ENCODE data around the gene PARL. TPM values are rescaled to one million over a fixed set of nuclear protein-coding genes. Genes with fewer than 3 reads are reported as not detected.

Gene PARL
- total and polyA plus RNA-seq, 8 donors: 39.6 to 58.3 (median 50.3) TPM

DNA sequence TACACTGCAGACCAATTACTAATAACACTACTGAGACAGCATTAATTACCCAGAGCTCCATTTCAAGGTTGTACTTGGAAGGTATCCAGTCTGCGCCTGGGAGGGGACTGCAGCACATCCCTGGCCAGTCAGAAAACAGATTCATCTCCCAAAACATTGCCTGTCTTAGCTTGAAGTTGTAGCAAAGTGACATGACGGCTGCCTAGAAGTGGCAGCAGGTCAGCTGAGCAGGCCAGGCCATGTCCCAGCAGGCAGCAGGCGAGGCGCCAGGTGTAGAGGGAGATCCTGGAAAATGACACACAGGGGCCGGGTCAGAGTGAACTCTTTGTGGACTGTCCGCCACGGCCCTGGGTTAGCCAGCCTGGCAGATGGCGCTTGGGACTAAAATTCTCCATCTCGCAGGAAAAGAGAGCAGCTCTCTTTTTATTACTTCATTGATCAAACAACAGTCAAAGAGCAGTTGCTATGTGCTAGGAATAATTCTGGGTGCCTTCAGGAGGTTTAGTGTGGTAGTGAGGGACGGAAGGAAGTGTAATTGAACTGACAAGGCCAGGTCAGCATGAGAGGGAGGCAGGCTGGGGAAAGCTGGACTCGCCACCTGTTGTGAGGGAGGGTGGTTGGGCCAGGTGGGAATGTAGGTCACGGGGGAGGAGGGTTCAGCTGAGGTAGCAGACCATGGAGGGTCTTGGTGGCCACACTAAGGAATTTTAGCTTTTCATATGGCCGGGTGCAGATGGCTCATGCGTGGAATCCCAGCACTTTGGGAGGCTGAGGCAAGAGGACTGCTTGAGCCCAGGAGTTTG is 58.0 kb downstream of the PARL start:
- H3K9me3 ChIP-seq: no peaks in the 10 kb centered on the region
- H3K27ac ChIP-seq: no peak overlapping the region
- DNase-seq: no peak
- H3K36me3 ChIP-seq: peaks cover 0 to 42% of the 10 kb centered on the region in 2 donors
- intact Hi-C loops (cut with DNase I): no loop called here
- ATAC-seq: no peak
- peaks cover 7 to 21% of the 10 kb centered on the region in 2 donors for H3K4me1 ChIP-seq
- H3K4me3 ChIP-seq: no peak overlapping the region
- TF ChIP-seq, protein P1, sequence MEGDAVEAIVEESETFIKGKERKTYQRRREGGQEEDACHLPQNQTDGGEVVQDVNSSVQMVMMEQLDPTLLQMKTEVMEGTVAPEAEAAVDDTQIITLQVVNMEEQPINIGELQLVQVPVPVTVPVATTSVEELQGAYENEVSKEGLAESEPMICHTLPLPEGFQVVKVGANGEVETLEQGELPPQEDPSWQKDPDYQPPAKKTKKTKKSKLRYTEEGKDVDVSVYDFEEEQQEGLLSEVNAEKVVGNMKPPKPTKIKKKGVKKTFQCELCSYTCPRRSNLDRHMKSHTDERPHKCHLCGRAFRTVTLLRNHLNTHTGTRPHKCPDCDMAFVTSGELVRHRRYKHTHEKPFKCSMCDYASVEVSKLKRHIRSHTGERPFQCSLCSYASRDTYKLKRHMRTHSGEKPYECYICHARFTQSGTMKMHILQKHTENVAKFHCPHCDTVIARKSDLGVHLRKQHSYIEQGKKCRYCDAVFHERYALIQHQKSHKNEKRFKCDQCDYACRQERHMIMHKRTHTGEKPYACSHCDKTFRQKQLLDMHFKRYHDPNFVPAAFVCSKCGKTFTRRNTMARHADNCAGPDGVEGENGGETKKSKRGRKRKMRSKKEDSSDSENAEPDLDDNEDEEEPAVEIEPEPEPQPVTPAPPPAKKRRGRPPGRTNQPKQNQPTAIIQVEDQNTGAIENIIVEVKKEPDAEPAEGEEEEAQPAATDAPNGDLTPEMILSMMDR (IDR thresholded peaks at IDR 0.05): no peak
- peaks cover 0 to 12% of the 10 kb centered on the region in 2 donors for H3K27me3 ChIP-seq

DNA sequence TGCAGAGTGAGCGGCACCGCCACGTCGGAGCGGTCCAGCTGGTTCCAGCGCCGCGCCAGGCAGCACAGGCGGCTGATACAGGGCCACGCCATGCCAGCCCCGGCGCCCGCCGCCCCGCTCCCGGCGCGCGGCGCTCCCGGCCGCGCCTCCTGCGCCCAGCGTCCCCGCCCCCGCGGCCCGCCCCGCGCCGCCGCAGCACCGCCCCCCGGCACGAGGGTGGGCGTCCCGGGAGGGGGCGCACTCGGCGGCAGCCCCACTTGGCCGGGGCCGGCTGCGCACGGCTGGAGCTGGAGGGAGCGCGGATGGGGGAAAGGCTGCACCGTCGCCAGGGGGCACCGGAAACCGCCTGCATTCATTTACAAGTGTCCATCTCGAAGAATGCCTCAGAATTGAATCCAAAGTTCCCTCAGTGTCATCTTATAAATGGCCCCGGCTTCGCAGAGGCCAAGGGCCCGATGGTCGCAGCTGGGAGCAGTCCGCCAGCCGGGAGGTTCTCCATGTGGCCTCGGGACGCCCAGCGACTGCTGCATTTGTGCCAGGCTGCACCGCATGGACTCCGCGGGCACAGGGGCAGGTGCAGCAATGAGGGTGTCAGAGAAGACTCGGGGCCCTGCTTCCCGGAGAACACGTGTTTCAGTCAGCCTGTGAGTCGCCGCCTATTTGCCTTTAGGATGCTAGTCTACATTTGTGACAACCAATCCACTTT is 59.1 kb downstream of the PARL start, which contains the start of gene MAP6D1:
Gene MAP6D1, minus strand, starts transcription at position 122 of the 706 bp plus-strand sequence. Its CDS starts 30 bp downstream, at position 92.
- peak within 1 kb of the TSS; percentile 50 to 52 for H3K4me3 ChIP-seq
- peak; percentile 66 for ATAC-seq
- no peaks in the 10 kb centered on the region for H3K9me3 ChIP-seq
- H3K4me1 ChIP-seq: peaks cover 7 to 21% of the 10 kb centered on the region in 2 donors
- peaks cover 0 to 12% of the 10 kb centered on the region in 2 donors for H3K27me3 ChIP-seq
- peak in 2 of 4 donors; percentile 24 to 53 for DNase-seq
- intact Hi-C loops (cut with DNase I): no loop called here
- TF ChIP-seq, protein P1 (IDR thresholded peaks at IDR 0.05): no peak
- peaks cover 0 to 32% of the 10 kb centered on the region in 2 donors for H3K36me3 ChIP-seq
- H3K27ac ChIP-seq: no peak within 1 kb of the TSS

DNA sequence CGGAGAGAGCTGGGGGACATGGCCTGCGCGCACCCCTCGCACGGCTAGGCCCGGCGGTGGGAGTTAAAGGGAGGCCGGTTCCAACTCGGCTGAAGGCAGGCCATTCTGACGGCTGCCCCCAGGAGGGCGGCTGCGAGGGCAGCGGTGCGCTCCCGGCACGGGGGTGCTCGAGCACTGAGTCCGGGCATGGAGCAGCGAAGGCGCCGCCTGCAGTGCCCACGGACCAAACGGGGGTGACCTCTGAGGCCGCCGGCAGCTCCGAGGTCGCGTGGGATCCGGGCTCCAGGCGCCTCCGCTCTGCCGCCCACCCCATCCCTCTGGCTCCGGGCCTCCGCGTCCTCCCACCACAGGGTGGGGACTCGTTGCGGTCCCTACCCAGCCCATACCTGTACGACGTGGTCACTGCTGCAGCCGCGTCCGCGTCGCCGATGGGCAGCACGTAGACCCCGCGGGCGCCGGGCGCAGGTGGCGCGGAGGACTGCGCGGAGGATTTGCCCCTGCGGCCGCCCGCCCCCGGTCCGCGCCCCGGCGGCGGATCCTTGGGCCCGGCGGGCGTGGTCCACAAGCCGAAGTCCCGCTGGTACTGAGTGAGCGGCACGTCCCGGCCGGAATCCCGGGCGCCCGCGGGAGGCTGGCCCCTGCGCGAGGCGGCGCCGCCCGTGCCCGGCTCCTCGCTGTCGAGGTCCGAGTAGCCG is 59.8 kb downstream of the PARL start:
- ATAC-seq (peak; percentile 53), DNase-seq (no peak)
- Histone ChIP-seq H3K4me3 (peak overlapping the region; percentile 50 to 52), H3K27me3 (peaks cover 0 to 12% of the 10 kb centered on the region in 2 donors), H3K27ac (no peak overlapping the region), H3K36me3 (peaks cover 0 to 25% of the 10 kb centered on the region in 2 donors), H3K9me3 (no peaks in the 10 kb centered on the region), H3K4me1 (peaks cover 7 to 21% of the 10 kb centered on the region in 2 donors)
- intact Hi-C loops (cut with DNase I): no loop called here
- TF ChIP-seq, protein P1 (IDR thresholded peaks at IDR 0.05): no peak

DNA sequence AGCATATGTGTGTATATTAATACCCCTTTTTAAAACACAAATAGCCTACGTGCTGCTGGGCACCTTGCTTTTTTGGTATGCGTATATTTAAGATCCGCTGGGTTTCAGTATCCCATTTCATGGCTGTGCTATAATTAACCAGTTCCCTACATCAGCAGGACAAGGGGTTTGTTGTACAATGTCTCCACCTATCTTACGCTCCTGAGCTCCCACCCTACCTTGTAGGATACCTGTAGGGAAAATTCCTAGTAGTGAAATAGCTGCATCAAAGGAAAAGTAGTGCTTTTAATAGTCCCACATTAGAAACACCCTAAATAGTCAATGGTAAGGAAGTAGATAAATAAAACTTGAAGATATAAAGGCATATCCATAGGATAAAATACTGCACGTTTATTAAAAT is 60.7 kb downstream of the PARL start:
- peaks cover 7 to 21% of the 10 kb centered on the region in 2 donors for H3K4me1 ChIP-seq
- no peak for ATAC-seq
- H3K27ac ChIP-seq: no peak overlapping the region
- H3K9me3 ChIP-seq: no peaks in the 10 kb centered on the region
- no peak for DNase-seq
- H3K4me3 ChIP-seq: no peak overlapping the region
- peaks cover 0 to 12% of the 10 kb centered on the region in 2 donors for H3K27me3 ChIP-seq
- intact Hi-C loops (cut with DNase I): no loop called here
- TF ChIP-seq, protein P1 (IDR thresholded peaks at IDR 0.05): no peak
- H3K36me3 ChIP-seq: peaks cover 0 to 16% of the 10 kb centered on the region in 2 donors

All from left lung (tissue), 10 donors.